ENCODE data around the gene SERPINB3.
"Not testable (repeated sequence)": the region's sequence is repeated elsewhere in the genome, so short reads cannot be mapped to it uniquely, and the experiment has no call there.

Gene SERPINB3

GRCh38 chr18:63676526-63677323 lies 15.0 kb upstream of the SERPINB3 start:
- no peak overlapping the region for H3K4me3 ChIP-seq (replicated peaks; ENCODE audit: low read depth, low read length)
- no peaks in the 10 kb centered on the region for H3K36me3 ChIP-seq (ENCODE audit: control insufficient read depth, insufficient read depth, low read length)
- no peak for DNase-seq (ENCODE audit: extremely low read depth, insufficient read length)
- no peaks in the 10 kb centered on the region for H3K27me3 ChIP-seq (replicated peaks; ENCODE audit: control insufficient read depth, insufficient read depth, low read length)
- TF ChIP-seq CTCF (IDR thresholded peaks at IDR 0.05; ENCODE audit: insufficient read depth, low read length, poor library complexity, severe bottlenecking): peak; percentile 78

GRCh38 chr18:63664571-63664970 lies 2.9 kb upstream of the SERPINB3 start:
- DNase-seq (ENCODE audit: extremely low read depth, insufficient read length): no peak
- Histone ChIP-seq H3K36me3 (ENCODE audit: control insufficient read depth, insufficient read depth, low read length) (no peaks in the 10 kb centered on the region), H3K4me3 (replicated peaks; ENCODE audit: low read depth, low read length) (no peak overlapping the region), H3K27me3 (replicated peaks; ENCODE audit: control insufficient read depth, insufficient read depth, low read length) (no peaks in the 10 kb centered on the region; the same call in 1 of the 2 replicates)
- no peak for TF ChIP-seq CTCF (IDR thresholded peaks at IDR 0.05; ENCODE audit: insufficient read depth, low read length, poor library complexity, severe bottlenecking)

GRCh38 chr18:63658920-63659319 lies 2.8 kb downstream of the SERPINB3 start:
- H3K36me3 ChIP-seq (ENCODE audit: control insufficient read depth, insufficient read depth, low read length); H3K4me3 ChIP-seq (replicated peaks; ENCODE audit: low read depth, low read length); H3K27me3 ChIP-seq (replicated peaks; ENCODE audit: control insufficient read depth, insufficient read depth, low read length); DNase-seq (ENCODE audit: extremely low read depth, insufficient read length): not testable (repeated sequence)

GRCh38 chr18:63650271-63650670 lies 11.4 kb downstream of the SERPINB3 start:
- not testable (repeated sequence) for DNase-seq (ENCODE audit: extremely low read depth, insufficient read length); H3K4me3 ChIP-seq (replicated peaks; ENCODE audit: low read depth, low read length); H3K27me3 ChIP-seq (replicated peaks; ENCODE audit: control insufficient read depth, insufficient read depth, low read length)

GRCh38 chr18:63648241-63648640 lies 13.5 kb downstream of the SERPINB3 start:
- Histone ChIP-seq H3K27me3 (replicated peaks; ENCODE audit: control insufficient read depth, insufficient read depth, low read length) (no peaks in the 10 kb centered on the region), H3K4me3 (replicated peaks; ENCODE audit: low read depth, low read length) (no peak overlapping the region), H3K36me3 (ENCODE audit: control insufficient read depth, insufficient read depth, low read length) (no peaks in the 10 kb centered on the region)
- no peak for TF ChIP-seq CTCF (IDR thresholded peaks at IDR 0.05; ENCODE audit: insufficient read depth, low read length, poor library complexity, severe bottlenecking)
- DNase-seq (ENCODE audit: extremely low read depth, insufficient read length): no peak

More at GRCh38 chr18:63650271-63650670, 11.4 kb downstream of the SERPINB3 start:
- H3K36me3 ChIP-seq (ENCODE audit: control insufficient read depth, insufficient read depth, low read length): not testable (repeated sequence)

GRCh38 chr18:63646936-63647335 lies 14.8 kb downstream of the SERPINB3 start:
- H3K4me3 ChIP-seq (replicated peaks; ENCODE audit: low read depth, low read length): no peak overlapping the region
- DNase-seq (ENCODE audit: extremely low read depth, insufficient read length): no peak
- H3K27me3 ChIP-seq (replicated peaks; ENCODE audit: control insufficient read depth, insufficient read depth, low read length): no peaks in the 10 kb centered on the region
- no peaks in the 10 kb centered on the region for H3K36me3 ChIP-seq (ENCODE audit: control insufficient read depth, insufficient read depth, low read length)
- TF ChIP-seq CTCF (IDR thresholded peaks at IDR 0.05; ENCODE audit: insufficient read depth, low read length, poor library complexity, severe bottlenecking): no peak

GRCh38 chr18:63644694-63645093 lies 17.0 kb downstream of the SERPINB3 start:
- not testable (repeated sequence) for H3K27me3 ChIP-seq (replicated peaks; ENCODE audit: control insufficient read depth, insufficient read depth, low read length); H3K36me3 ChIP-seq (ENCODE audit: control insufficient read depth, insufficient read depth, low read length); H3K4me3 ChIP-seq (replicated peaks; ENCODE audit: low read depth, low read length); DNase-seq (ENCODE audit: extremely low read depth, insufficient read length)

GRCh38 chr18:63644142-63644541 lies 17.6 kb downstream of the SERPINB3 start, which contains the start of gene SERPINB4:
SERPINB4 (minus strand) TSS chr18:63644256; CDS start chr18:63643577, 679 bp downstream.
- not testable (repeated sequence) for H3K36me3 ChIP-seq (ENCODE audit: control insufficient read depth, insufficient read depth, low read length); H3K4me3 ChIP-seq (replicated peaks; ENCODE audit: low read depth, low read length); H3K27me3 ChIP-seq (replicated peaks; ENCODE audit: control insufficient read depth, insufficient read depth, low read length); DNase-seq (ENCODE audit: extremely low read depth, insufficient read length)

- H3K36me3 ChIP-seq (ENCODE audit: control insufficient read depth, insufficient read depth, low read length); H3K27me3 ChIP-seq (replicated peaks; ENCODE audit: control insufficient read depth, insufficient read depth, low read length); DNase-seq (ENCODE audit: extremely low read depth, insufficient read length); H3K4me3 ChIP-seq (replicated peaks; ENCODE audit: low read depth, low read length): not testable (repeated sequence)
These were observed 18.9 kb downstream of the SERPINB3 start for GRCh38 chr18:63642668-63643356.

- DNase-seq (ENCODE audit: extremely low read depth, insufficient read length); H3K36me3 ChIP-seq (ENCODE audit: control insufficient read depth, insufficient read depth, low read length); H3K4me3 ChIP-seq (replicated peaks; ENCODE audit: low read depth, low read length); H3K27me3 ChIP-seq (replicated peaks; ENCODE audit: control insufficient read depth, insufficient read depth, low read length): not testable (repeated sequence)
These were observed 20.5 kb downstream of the SERPINB3 start for GRCh38 chr18:63641157-63641680.
